D721Med (cell line): ENCODE results near the gene DRAM1.
"Not testable (repeated sequence)": the region's sequence is repeated elsewhere in the genome, so short reads cannot be mapped to it uniquely, and the experiment has no call there.

ENCODE experiments used
- DNase-seq: peaks from one replicate; pipeline ENCODE4 v3.0.0; 2011; ENCODE audit warnings: low spot score; ENCODE audit not compliant: insufficient read length
- FAIRE-seq: peaks from 2 replicates; lab custom pipeline; 2011; peaks lifted over from hg19 to GRCh38; lab: Jason Lieb, UNC
- CTCF ChIP-seq: IDR thresholded peaks from 2 replicates; pipeline ENCODE4 v1.5.1; 2012; ENCODE audit warnings: mild to moderate bottlenecking, control low read depth; ENCODE audit not compliant: insufficient read depth; ENCODE audit errors: missing control alignments

Gene DRAM1

DNA sequence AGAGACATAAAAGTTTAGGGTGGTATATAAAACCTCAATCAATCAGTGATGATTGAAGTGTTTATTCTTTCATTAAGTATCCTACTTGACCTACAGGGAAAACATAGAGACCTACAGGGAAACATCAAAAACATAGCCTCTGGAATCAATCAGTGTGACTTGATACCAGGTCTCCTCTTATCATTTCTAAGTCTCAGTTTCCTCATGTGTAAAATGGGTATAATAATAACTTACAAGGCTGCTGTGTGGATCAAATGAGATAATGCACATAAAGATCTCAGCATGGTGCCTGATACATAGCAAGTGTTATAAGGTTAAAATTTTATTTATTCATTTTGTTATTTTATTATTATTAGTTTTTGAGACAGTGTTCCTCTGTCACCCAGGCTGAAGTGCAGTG is 24.4 kb upstream of the DRAM1 start:
- no peak for FAIRE-seq
- no peak for DNase-seq
- no peak for TF ChIP-seq CTCF

DNA sequence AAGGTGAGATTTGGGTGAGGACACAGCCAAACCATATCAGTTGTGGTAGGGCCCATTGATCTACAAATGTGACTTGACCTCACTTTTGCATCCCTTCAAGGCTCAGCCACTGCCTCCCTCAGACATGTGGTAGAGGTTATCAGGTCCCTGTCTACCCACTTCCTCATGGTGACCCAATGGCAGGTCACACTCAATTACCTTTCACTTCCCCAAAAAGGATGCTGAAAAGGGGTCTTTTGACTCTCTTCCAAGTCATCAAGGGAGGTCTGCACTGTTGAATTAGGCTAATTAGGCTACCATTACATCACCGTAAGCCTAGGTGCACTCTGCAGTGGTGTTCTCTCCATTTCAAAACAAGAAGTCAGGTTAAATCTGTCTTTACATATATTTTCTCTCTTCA is 22.6 kb upstream of the DRAM1 start:
- no peak for TF ChIP-seq CTCF
- DNase-seq (no peak), FAIRE-seq (no peak)

DNA sequence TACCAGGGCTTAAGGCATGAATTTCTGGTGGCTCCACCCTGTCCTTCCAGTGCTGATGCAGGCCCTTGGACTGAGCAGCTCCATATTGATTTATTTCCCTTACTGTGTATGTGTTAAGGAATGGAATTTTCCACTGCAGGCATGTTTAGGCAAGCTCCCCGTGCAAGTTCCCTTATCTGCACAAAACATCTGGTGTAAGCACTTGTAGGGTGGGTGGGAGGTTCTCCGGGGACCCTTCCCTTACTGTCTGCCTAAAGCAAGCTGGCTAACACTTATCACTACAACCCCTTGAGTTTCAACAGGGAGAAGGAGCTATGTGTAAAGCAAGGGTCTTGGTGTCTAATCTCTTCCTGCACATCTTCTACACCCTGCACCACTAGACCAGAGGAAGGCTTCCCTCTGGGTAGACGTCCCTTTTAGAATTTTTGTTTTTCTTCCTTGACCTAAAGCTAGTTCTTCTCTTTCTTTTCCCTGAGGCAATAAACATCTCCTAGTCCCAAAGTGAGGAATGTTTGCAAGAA is 22.0 kb upstream of the DRAM1 start:
- no peak for TF ChIP-seq CTCF
- no peak for FAIRE-seq
- no peak for DNase-seq

DNA sequence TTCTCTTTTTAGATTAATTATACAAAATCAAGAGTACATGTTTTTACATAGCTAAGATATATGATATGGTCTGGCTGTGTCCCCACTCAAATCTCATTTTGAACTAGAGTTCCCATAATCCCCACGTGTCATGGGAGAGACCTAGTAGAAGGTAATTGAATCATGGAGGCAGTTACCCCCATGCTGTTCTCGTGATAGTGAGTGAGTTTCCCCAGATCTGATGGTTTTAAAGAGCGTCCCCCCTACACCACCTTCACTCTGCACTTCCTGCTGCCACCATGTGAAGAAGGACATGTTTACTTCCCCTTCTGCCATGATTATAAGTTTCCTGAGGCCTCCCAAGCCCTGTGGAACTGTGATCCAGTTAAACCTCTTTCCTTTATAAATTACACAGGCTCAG is 21.4 kb upstream of the DRAM1 start:
- no peak for DNase-seq
- no peak for TF ChIP-seq CTCF
- FAIRE-seq = no peak

DNA sequence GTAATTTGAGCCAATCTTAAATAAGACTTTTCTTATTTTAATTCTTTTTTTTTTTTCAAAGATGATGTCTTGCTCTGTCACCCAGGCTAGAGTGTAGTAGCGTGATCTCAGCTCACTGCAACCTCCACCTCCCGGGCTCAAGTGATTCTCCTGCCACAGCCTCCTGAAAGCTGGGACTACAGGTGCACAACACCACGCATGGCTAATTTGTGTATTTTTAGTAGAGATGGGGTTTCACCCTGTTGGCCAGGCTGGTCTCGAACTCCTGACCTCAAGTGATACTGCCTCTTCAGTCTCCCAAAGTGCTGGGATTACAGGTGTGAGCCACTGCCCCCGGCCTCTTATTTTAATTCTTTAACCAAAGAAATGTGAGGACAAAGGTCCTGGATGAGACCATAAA is 20.8 kb upstream of the DRAM1 start:
- FAIRE-seq, DNase-seq: not testable (repeated sequence)

GRCh38 chr12:101857043-101857558 is 20.3 kb upstream of the DRAM1 start:
- DNase-seq (no peak), FAIRE-seq (no peak)
- no peak for TF ChIP-seq CTCF

GRCh38 chr12:101858361-101858760 is 19.0 kb upstream of the DRAM1 start:
- no peak for DNase-seq
- no peak for FAIRE-seq
- no peak for TF ChIP-seq CTCF
